Measurements from ENCODE around the gene AQP12A.

DNA sequence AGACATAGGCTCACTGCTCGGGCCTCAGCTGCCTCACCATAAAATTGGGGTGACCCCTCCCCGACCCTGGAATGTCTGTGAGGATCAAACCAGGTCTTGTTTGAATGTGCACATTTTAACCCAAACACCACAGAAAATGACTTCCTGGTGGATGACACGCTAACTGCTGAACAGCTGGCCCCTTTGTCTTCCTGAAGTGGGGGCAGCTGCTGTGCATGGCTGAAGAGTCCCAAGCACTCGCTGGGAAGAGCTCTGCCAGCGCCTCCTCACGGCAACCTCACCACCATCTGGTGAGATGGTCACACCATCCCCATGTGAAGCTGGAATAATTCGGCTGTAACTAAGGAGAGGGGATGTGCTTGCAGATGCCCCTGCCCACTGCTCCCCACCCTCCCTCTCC, 34.0 kb downstream of the AQP12A start:
- TF ChIP-seq TARDBP (IDR thresholded peaks at IDR 0.05; ENCODE audit: borderline replicate concordance) = no peak
- no peak for TF ChIP-seq YY1 (IDR thresholded peaks at IDR 0.05; ENCODE audit: low read depth, low read length)
- TF ChIP-seq, protein P1, sequence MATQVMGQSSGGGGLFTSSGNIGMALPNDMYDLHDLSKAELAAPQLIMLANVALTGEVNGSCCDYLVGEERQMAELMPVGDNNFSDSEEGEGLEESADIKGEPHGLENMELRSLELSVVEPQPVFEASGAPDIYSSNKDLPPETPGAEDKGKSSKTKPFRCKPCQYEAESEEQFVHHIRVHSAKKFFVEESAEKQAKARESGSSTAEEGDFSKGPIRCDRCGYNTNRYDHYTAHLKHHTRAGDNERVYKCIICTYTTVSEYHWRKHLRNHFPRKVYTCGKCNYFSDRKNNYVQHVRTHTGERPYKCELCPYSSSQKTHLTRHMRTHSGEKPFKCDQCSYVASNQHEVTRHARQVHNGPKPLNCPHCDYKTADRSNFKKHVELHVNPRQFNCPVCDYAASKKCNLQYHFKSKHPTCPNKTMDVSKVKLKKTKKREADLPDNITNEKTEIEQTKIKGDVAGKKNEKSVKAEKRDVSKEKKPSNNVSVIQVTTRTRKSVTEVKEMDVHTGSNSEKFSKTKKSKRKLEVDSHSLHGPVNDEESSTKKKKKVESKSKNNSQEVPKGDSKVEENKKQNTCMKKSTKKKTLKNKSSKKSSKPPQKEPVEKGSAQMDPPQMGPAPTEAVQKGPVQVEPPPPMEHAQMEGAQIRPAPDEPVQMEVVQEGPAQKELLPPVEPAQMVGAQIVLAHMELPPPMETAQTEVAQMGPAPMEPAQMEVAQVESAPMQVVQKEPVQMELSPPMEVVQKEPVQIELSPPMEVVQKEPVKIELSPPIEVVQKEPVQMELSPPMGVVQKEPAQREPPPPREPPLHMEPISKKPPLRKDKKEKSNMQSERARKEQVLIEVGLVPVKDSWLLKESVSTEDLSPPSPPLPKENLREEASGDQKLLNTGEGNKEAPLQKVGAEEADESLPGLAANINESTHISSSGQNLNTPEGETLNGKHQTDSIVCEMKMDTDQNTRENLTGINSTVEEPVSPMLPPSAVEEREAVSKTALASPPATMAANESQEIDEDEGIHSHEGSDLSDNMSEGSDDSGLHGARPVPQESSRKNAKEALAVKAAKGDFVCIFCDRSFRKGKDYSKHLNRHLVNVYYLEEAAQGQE (IDR thresholded peaks at IDR 0.05; ENCODE audit: low read depth, low read length) = no peak
- no peak for TF ChIP-seq PML (IDR thresholded peaks at IDR 0.05; ENCODE audit: low read length)
- TF ChIP-seq POLR2A (IDR thresholded peaks at IDR 0.05; ENCODE audit: low read depth, low read length) = no peak
- TF ChIP-seq, protein P2, sequence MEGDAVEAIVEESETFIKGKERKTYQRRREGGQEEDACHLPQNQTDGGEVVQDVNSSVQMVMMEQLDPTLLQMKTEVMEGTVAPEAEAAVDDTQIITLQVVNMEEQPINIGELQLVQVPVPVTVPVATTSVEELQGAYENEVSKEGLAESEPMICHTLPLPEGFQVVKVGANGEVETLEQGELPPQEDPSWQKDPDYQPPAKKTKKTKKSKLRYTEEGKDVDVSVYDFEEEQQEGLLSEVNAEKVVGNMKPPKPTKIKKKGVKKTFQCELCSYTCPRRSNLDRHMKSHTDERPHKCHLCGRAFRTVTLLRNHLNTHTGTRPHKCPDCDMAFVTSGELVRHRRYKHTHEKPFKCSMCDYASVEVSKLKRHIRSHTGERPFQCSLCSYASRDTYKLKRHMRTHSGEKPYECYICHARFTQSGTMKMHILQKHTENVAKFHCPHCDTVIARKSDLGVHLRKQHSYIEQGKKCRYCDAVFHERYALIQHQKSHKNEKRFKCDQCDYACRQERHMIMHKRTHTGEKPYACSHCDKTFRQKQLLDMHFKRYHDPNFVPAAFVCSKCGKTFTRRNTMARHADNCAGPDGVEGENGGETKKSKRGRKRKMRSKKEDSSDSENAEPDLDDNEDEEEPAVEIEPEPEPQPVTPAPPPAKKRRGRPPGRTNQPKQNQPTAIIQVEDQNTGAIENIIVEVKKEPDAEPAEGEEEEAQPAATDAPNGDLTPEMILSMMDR (IDR thresholded peaks at IDR 0.05 in 2 of 3, conservative IDR thresholded peaks at IDR 0.05 in 1 of 3; ENCODE audit: control insufficient read depth in 2 of 3, extremely low read depth in 1 of 3, insufficient read depth in 1 of 3, low read depth in 3 of 3, low read length in 3 of 3) = no peak
- TF ChIP-seq CEBPB (IDR thresholded peaks at IDR 0.05; ENCODE audit: borderline replicate concordance in 1 of 2, low read depth in 2 of 2, low read length in 2 of 2) = no peak
- TF ChIP-seq ZNF274 (IDR thresholded peaks at IDR 0.05; ENCODE audit: insufficient read depth, insufficient read length) = no peak
- no peak for TF ChIP-seq EZH2 (IDR thresholded peaks at IDR 0.05; ENCODE audit: borderline replicate concordance, control insufficient read depth, low read depth, low read length)
